GM15510 (cell line): ENCODE results near the gene GPR32.

ENCODE experiments used
- POLR2A ChIP-seq: IDR thresholded peaks from 3 replicates; pipeline ENCODE4 v1.6.1; 2011; ENCODE audit warnings: borderline replicate concordance; ENCODE audit not compliant: insufficient read length; ENCODE audit errors: extremely low read depth

The GPR32 gene

GRCh38 chr19:50739132-50739913, 30.9 kb upstream of the GPR32 start:
- TF ChIP-seq POLR2A = no peak

GRCh38 chr19:50739914-50740426, 30.3 kb upstream of the GPR32 start:
- TF ChIP-seq POLR2A = no peak

- no peak for TF ChIP-seq POLR2A
Measured at GRCh38 chr19:50741179-50741933, 28.9 kb upstream of the GPR32 start.

- TF ChIP-seq POLR2A = no peak
Measured at GRCh38 chr19:50743537-50743936, 26.7 kb upstream of the GPR32 start.

GRCh38 chr19:50745221-50745620, 25.0 kb upstream of the GPR32 start:
- no peak for TF ChIP-seq POLR2A

- TF ChIP-seq POLR2A = no peak
Measured at GRCh38 chr19:50749490-50749889, 20.8 kb upstream of the GPR32 start.

- no peak for TF ChIP-seq POLR2A
Measured at GRCh38 chr19:50750010-50750409, 20.3 kb upstream of the GPR32 start.

GRCh38 chr19:50753879-50754278, 16.4 kb upstream of the GPR32 start:
- no peak for TF ChIP-seq POLR2A

GRCh38 chr19:50759886-50760285, 10.4 kb upstream of the GPR32 start:
- no peak for TF ChIP-seq POLR2A

GRCh38 chr19:50764409-50764808, 5.9 kb upstream of the GPR32 start:
- no peak for TF ChIP-seq POLR2A

- no peak for TF ChIP-seq POLR2A
Measured at GRCh38 chr19:50768277-50768676, 2.0 kb upstream of the GPR32 start.

GRCh38 chr19:50770888-50771287, 624 bp downstream of the GPR32 start:
- no peak for TF ChIP-seq POLR2A

- TF ChIP-seq POLR2A = no peak
Measured at GRCh38 chr19:50772476-50772875, 2.2 kb downstream of the GPR32 start.

GRCh38 chr19:50776131-50776530, 5.9 kb downstream of the GPR32 start:
- TF ChIP-seq POLR2A = no peak

GRCh38 chr19:50777261-50777660, 7.0 kb downstream of the GPR32 start:
- no peak for TF ChIP-seq POLR2A
